Left ventricle myocardium superior (tissue), 1 donor: ENCODE results near the gene NOS1AP. TPM values are rescaled to one million over a fixed set of nuclear protein-coding genes. Genes with fewer than 3 reads are reported as not detected.

Source experiments
- ATAC-seq: fragments of 200-7000 bp; cut with Tn5 transposase; one replicate; pipeline ENCODE4 v1.9.1; 2020; ENCODE audit warnings: mild to moderate bottlenecking, moderate library complexity
- DNase-seq: peaks from one replicate; pipeline ENCODE4 v3.0.0-alpha.2; 2020
- intact Hi-C: fragments of 100-400 bp; cut with micrococcal nuclease; formaldehyde crosslinking; loops from one replicate; pipeline ENCODE4 v1.11.0; 2022
- total RNA-seq: library from RNA; stranded (reverse); fragmentation: NEBNext Ultra II Directional; extraction: Animal tissue kit (Norgen Biotek cat#: 25700); gene quantifications from one replicate; pipeline ENCODE4 v1.2.1, GENCODE V29; 2021
- donor health status: DM: no; HTN: yes; CAD: no; lungs with severe emphysema.

Gene NOS1AP
- total RNA-seq, 1 donor from 2014 or later = 5.0 TPM

GRCh38 chr1:162224267-162224666 is 154.8 kb downstream of the NOS1AP start:
- ATAC-seq (no peak), DNase-seq (no peak)
- intact Hi-C loops = no loop called here

DNA sequence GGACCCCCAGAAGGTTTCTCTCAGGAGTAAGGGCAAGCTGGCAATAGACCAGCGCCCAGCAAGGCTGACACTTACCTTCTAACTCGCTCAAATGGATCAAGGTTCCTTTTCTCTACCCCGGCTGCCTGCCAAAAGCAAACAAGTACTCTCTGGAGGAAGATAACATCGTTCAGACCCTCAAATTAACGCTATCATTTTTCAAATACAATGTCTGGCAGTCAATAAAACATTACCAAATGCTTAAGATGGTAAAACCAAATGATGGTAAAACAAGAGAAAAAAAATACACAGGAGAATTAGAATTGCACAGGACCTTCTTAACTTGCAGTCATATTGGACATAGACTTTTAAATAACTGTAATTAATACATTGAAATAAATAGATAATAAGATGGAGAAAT is 159.1 kb downstream of the NOS1AP start:
- no peak for ATAC-seq
- no peak for DNase-seq
- intact Hi-C loops = no loop called here

GRCh38 chr1:162229549-162229948 is 160.1 kb downstream of the NOS1AP start:
- ATAC-seq (no peak), DNase-seq (no peak)
- intact Hi-C loops = no loop called here

GRCh38 chr1:162230096-162230495 is 160.6 kb downstream of the NOS1AP start:
- intact Hi-C loops = no loop called here
- peak; percentile 33 for DNase-seq
- ATAC-seq = peak; percentile 91

DNA sequence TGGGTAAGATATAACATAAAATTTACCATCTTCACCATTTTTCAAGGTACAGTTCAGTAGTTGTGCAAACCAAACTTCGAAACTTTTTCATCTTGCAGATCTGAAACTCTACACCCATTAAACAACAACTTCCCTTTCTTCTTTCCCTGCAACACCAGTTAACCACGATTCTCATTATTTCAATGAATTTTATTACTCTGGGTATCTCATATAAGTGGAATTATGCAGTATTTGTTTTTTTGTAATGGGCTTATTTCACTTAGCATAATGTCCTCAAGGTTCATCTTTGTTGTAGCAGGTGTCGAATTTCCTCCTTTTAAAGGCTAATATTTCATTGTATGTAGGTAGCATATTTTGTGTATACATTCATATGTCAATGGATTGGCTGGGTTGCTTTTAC is 161.0 kb downstream of the NOS1AP start:
- intact Hi-C loops = no loop called here
- ATAC-seq = no peak
- no peak for DNase-seq

DNA sequence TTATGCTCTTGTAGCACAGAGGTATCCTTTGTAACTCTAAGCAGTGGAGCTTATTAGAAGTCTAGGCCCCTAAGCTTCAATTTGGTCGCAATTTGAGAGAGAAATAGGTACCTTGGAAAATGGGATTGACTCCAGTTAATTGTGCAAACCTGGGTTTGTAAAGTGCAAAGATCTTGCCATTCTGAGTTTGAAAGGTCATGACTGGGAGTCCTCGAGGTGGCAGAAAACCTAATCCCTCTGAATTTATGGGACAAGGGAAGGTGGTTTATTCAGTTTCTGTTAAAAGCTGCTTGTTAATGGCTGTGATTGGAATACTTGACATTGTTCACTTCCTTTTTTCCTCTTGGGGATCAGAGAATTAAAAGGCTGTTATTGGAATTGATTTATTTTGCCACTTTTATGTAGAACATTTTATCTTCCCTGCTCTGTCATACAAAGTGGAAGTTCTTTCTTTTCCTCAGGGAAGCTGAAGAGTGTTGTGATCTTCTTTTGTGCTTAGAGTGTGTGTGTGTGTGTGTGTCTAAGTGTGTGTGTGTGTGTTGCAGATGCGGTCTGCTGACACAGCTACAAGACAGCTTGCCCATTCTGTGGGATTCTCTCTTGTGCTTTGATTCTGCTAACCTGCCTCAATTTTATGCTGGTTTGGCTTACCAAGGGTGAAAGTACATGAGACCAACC is 162.7 kb downstream of the NOS1AP start:
- intact Hi-C loops = no loop called here
- DNase-seq (no peak), ATAC-seq (no peak)

- intact Hi-C loops = no loop called here
- DNase-seq (no peak), ATAC-seq (no peak)
Observed at GRCh38 chr1:162233066-162233465, 163.6 kb downstream of the NOS1AP start.

DNA sequence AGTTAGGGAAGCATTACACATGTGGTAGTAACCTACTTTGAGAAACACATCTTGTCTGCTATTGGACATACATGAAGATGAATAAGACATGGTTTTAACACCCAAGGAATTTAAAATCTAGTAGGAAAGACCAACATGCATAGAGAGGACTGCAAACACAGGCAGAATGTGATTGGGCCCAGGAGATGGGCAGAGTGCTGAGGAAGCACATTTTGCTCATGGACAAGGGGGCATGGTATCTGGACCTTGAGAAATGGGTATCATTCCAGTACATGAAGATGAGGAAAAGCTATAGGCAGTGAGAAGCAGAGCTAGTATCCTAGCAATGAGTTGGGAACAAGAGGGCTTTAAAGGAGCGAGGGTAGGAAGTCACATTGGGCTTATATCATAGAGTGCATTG is 164.4 kb downstream of the NOS1AP start:
- DNase-seq (no peak), ATAC-seq (no peak)
- intact Hi-C loops = no loop called here

GRCh38 chr1:162234571-162234970 is 165.1 kb downstream of the NOS1AP start:
- no peak for DNase-seq
- ATAC-seq = no peak
- intact Hi-C loops = no loop called here

DNA sequence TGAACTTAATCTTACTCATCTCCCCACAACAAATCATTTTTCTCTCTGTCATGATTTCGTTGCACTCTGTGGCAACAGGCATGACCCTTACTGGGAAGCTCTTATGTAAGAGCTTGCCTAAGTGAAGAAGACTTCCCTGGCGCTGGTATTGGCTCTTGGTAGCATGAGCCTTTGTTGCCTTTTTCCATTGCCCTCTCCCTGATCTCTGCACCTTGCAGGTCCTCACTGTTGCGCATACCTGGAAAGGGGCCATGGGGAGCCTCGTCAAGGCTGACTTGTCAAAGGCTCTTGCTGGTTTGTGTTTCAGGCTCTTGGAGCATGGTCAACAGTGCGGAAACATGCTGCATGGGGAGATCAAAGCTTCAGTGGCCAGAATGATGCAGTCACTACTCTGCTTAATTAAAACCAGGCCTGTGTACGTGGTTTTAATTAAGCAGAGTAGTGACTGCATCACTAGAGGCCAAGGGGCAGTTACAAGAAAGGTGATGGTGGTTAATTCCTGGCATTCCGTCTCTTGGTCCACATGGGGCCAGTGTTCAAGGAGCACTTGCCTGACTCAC is 165.8 kb downstream of the NOS1AP start:
- ATAC-seq (no peak), DNase-seq (no peak)
- intact Hi-C loops = no loop called here

- no peak for DNase-seq
- ATAC-seq = peak; percentile 14
- intact Hi-C loops = no loop called here
Observed at GRCh38 chr1:162236201-162236600, 166.7 kb downstream of the NOS1AP start.

- no peak for DNase-seq
- intact Hi-C loops = no loop called here
- no peak for ATAC-seq
Observed at GRCh38 chr1:162236618-162237017, 167.1 kb downstream of the NOS1AP start.

- DNase-seq = no peak
- ATAC-seq = no peak
- intact Hi-C loops = no loop called here
Observed at GRCh38 chr1:162240577-162240976, 171.1 kb downstream of the NOS1AP start.

DNA sequence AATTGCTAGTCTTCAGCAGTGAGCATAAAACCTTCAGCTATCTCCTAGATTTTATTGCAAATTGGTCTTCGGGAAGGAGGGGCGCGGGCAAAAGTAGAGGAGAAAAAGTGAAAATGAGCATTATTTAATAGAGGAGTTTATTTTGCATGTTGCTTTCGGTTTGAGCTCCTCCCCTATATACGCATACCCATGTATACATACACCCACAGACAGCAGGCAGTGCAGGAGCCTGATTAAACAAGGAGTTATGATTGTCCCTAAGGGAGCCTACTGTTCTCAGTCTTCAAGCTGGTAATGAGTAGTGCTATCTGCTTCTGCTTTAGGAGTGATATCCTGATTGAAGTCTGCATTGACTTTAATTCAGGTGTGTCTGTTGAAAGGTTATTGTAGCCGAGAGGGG is 173.3 kb downstream of the NOS1AP start:
- ATAC-seq (no peak), DNase-seq (no peak)
- intact Hi-C loops = no loop called here

DNA sequence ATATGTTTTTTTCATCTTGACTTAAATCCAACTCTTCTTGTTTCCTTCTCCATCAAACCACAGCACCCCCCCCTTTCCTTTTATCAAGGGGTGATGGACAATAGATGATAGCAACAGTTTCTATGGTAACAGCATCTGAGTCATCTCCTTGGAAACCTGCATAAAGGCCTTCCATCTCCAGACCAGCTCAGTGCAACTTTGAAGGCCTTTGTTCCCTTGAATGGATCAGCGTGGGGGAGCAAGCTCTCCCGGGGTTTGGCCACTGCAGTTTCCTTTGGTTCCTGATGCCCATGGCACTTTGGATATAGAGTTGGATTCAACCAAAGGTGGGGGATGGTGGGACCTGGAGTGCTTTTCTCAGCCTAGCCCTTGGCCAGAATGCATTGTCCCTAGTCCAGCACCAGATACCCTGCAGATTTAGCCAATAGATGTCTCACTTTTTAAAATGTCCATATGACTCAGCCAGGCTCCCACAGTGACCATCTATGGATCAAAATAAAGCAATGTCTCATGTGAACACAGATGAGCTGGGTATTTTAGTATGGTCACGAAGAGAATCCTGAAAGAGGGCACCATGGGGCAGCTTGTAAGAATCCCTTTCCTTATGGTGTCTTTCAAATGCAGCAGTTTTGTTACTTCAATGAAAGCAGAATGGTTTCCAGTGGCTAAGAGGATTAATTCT is 179.5 kb downstream of the NOS1AP start:
- DNase-seq = no peak
- ATAC-seq = no peak
- intact Hi-C loops = no loop called here

GRCh38 chr1:162250004-162250730 is 180.7 kb downstream of the NOS1AP start:
- no peak for DNase-seq
- no peak for ATAC-seq
- intact Hi-C loops = no loop called here

- DNase-seq (no peak), ATAC-seq (no peak)
- intact Hi-C loops = no loop called here
Observed at GRCh38 chr1:162251102-162251501, 181.6 kb downstream of the NOS1AP start.

DNA sequence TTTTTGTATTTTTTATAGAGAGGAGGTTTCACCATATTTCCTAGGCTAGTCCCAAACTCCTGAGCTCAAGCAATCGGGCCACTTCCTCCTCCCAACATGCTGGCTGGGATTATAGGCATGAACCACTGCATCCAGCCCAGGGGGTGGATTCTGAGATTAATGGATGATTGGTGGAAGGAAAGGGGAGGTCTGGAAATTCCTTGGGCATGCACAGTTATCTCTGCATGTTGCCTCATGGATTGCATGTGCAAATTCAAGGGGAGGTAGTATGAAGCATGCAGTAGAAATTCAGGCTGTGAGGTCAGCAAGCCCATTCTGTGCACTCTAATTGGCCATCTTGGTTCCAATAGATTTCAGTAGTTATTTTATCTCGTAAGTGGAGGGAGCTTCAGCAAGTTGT is 182.7 kb downstream of the NOS1AP start:
- no peak for ATAC-seq
- no peak for DNase-seq
- intact Hi-C loops = no loop called here

GRCh38 chr1:162253790-162254189 is 184.3 kb downstream of the NOS1AP start:
- ATAC-seq = no peak
- intact Hi-C loops = no loop called here
- no peak for DNase-seq

DNA sequence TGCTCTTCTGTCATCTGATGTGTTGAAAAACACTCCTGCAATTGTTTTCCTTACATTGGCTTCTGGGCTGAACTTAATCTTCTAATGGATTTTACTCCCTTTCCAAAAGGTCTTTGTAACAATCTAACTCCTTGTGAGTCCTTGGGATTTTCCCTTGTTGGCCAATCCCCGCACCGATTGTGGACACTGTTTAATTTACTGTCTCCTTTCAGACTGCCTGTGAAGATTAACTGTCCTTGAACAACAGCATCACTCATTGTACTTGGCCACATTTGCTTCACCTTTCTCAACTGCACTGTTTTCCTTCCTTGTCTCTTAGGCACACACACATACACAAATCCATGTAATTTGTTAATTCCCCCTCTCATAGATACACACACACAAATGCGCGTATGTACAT is 186.8 kb downstream of the NOS1AP start:
- intact Hi-C loops = no loop called here
- DNase-seq (no peak), ATAC-seq (no peak)
